HEK293 (cell line): ENCODE measurements around the gene ATXN7L3B.
"Not testable (repeated sequence)": the region's sequence is repeated elsewhere in the genome, so short reads cannot be mapped to it uniquely, and the experiment has no call there.

Source experiments
- CTCF ChIA-PET: fragments of 350-600 bp; formaldehyde crosslinking; extraction: SDS; loops from one replicate; lab custom pipeline; 2021; ENCODE audit warnings: antibody characterized with exemption; lab: Yijun Ruan, JAX
- POLR2A ChIA-PET: fragments of 300-600 bp; formaldehyde crosslinking; extraction: SDS; loops from one replicate; lab custom pipeline; 2020; ENCODE audit warnings: antibody characterized with exemption, inconsistent platforms; lab: Yijun Ruan, JAX
- H3K27ac ChIP-seq: fragments of 200-500 bp; sonication (Bioruptor generic); 2 replicates; pipeline ENCODE4 v1.5.1; 2014; ENCODE audit warnings: low read depth, low read length, control low read depth, inconsistent platforms; ENCODE audit errors: extremely low read depth
- H3K36me3 ChIP-seq, 2 experiments: fragments of 200-500 bp in 1 of 2; sonication (Bioruptor generic) in 1 of 2; 1 replicate in 1 of 2; 2 replicates in 1 of 2; pipeline ENCODE4 v1.5.1; 2014 to 2017; ENCODE audit warnings: inconsistent platforms in 2 of 2, low read length in 2 of 2; ENCODE audit not compliant: control insufficient read depth in 2 of 2, insufficient read depth in 1 of 2
- H3K4me1 ChIP-seq: fragments of 200-500 bp; sonication (Bioruptor generic); 2 replicates; pipeline ENCODE4 v1.5.1; 2014; ENCODE audit warnings: mild to moderate bottlenecking, low read length, inconsistent platforms; ENCODE audit not compliant: control insufficient read depth, insufficient read depth
- H3K4me3 ChIP-seq: 2 replicates; pipeline ENCODE4 v1.5.1; 2011; ENCODE audit warnings: low read depth, mild to moderate bottlenecking, control low read depth, low read length, moderate library complexity
- H3K9me3 ChIP-seq: fragments of 200-500 bp; sonication (Bioruptor generic); 2 replicates; pipeline ENCODE4 v1.5.1; 2014; ENCODE audit warnings: low read depth, low read length, inconsistent platforms; ENCODE audit not compliant: control insufficient read depth, insufficient read depth
- EGR2 ChIP-seq: fragments of 450-650 bp; formaldehyde crosslinking; IDR thresholded peaks from 2 replicates; pipeline ENCODE4 v1.5.1; 2016; ENCODE audit warnings: low read depth, missing biosample characterization, missing genetic modification characterization
- KLF10 ChIP-seq: fragments of 450-650 bp; IDR thresholded peaks from 2 replicates; pipeline ENCODE4 v1.5.1; 2018; ENCODE audit warnings: missing biosample characterization, mild to moderate bottlenecking, missing genetic modification characterization
- KLF17 ChIP-seq: fragments of 450-650 bp; formaldehyde crosslinking; IDR thresholded peaks from 2 replicates; pipeline ENCODE4 v1.5.1; 2016; ENCODE audit warnings: missing biosample characterization, missing genetic modification characterization
- PRDM10 ChIP-seq: fragments of 450-650 bp; formaldehyde crosslinking; IDR thresholded peaks from 2 replicates; pipeline ENCODE4 v1.5.1; 2016; ENCODE audit warnings: missing biosample characterization, missing genetic modification characterization
- REPIN1 ChIP-seq: fragments of 450-650 bp; formaldehyde crosslinking; IDR thresholded peaks from 2 replicates; pipeline ENCODE4 v1.5.1; 2017; ENCODE audit warnings: missing biosample characterization, missing genetic modification characterization, low read depth
- ZBTB11 ChIP-seq: fragments of 450-650 bp; formaldehyde crosslinking; conservative IDR thresholded peaks from 2 replicates; pipeline ENCODE4 v1.5.1; 2016; ENCODE audit warnings: low read depth, missing biosample characterization, missing genetic modification characterization
- ZBTB20 ChIP-seq: fragments of 450-650 bp; formaldehyde crosslinking; IDR thresholded peaks from 2 replicates; pipeline ENCODE4 v1.5.1; 2016; ENCODE audit warnings: missing biosample characterization, missing genetic modification characterization
- ZBTB48 ChIP-seq: fragments of 450-650 bp; formaldehyde crosslinking; IDR thresholded peaks from 2 replicates; pipeline ENCODE4 v1.5.1; 2016; ENCODE audit warnings: missing biosample characterization, missing genetic modification characterization
- ZBTB8A ChIP-seq: fragments of 450-650 bp; formaldehyde crosslinking; IDR thresholded peaks from 2 replicates; pipeline ENCODE4 v1.5.1; 2016; ENCODE audit warnings: missing biosample characterization, missing genetic modification characterization
- ZFHX2 ChIP-seq: fragments of 450-650 bp; formaldehyde crosslinking; conservative IDR thresholded peaks from 2 replicates; pipeline ENCODE4 v1.5.1; 2016; ENCODE audit warnings: missing biosample characterization, missing genetic modification characterization
- ZFP69B ChIP-seq: fragments of 450-650 bp; formaldehyde crosslinking; IDR thresholded peaks from 2 replicates; pipeline ENCODE4 v1.5.1; 2016; ENCODE audit warnings: missing biosample characterization, missing genetic modification characterization
- ZNF2 ChIP-seq: fragments of 450-650 bp; formaldehyde crosslinking; IDR thresholded peaks from 2 replicates; pipeline ENCODE4 v1.5.1; 2016; ENCODE audit warnings: missing biosample characterization, missing genetic modification characterization
- ZNF335 ChIP-seq: fragments of 450-650 bp; formaldehyde crosslinking; conservative IDR thresholded peaks from 2 replicates; pipeline ENCODE4 v1.5.1; 2016; ENCODE audit warnings: missing biosample characterization, missing genetic modification characterization
- ZNF341 ChIP-seq: fragments of 450-650 bp; formaldehyde crosslinking; IDR thresholded peaks from 2 replicates; pipeline ENCODE4; 2016; ENCODE audit warnings: low read depth, missing biosample characterization, missing genetic modification characterization
- ZNF629 ChIP-seq: fragments of 450-650 bp; formaldehyde crosslinking; IDR thresholded peaks from 2 replicates; pipeline ENCODE4 v1.5.1; 2017; ENCODE audit warnings: missing biosample characterization, missing genetic modification characterization
- ZSCAN23 ChIP-seq: fragments of 450-650 bp; formaldehyde crosslinking; IDR thresholded peaks from 2 replicates; pipeline ENCODE4 v1.5.1; 2016; ENCODE audit warnings: missing biosample characterization, missing genetic modification characterization
- ZSCAN30 ChIP-seq: fragments of 450-650 bp; IDR thresholded peaks from 2 replicates; pipeline ENCODE4 v1.5.1; 2018; ENCODE audit warnings: missing biosample characterization, mild to moderate bottlenecking, missing genetic modification characterization, moderate library complexity
- TF ChIP-seq, protein P1 (sequence below): fragments of 450-650 bp; formaldehyde crosslinking; IDR thresholded peaks from 2 replicates; pipeline ENCODE4 v1.5.1; 2017; ENCODE audit warnings: missing biosample characterization, missing genetic modification characterization
- TF ChIP-seq, protein P2 (sequence below): fragments of 450-650 bp; formaldehyde crosslinking; optimal IDR thresholded peaks from 2 replicates; pipeline ENCODE3; 2016; ENCODE audit warnings: missing biosample characterization, mild to moderate bottlenecking, missing genetic modification characterization

Gene ATXN7L3B

GRCh38 chr12:74491374-74491773 lies 46.3 kb upstream of the ATXN7L3B start (continued):
- TF ChIP-seq REPIN1 (tag by site-specific recombination) (no peak), ZSCAN23 (tag by site-specific recombination) (no peak), ZBTB20 (tag by site-specific recombination) (no peak), ZNF629 (no peak), ZNF2 (no peak), KLF10 (tag by site-specific recombination) (no peak), KLF17 (tag by site-specific recombination) (no peak)
- TF ChIP-seq, protein P1, sequence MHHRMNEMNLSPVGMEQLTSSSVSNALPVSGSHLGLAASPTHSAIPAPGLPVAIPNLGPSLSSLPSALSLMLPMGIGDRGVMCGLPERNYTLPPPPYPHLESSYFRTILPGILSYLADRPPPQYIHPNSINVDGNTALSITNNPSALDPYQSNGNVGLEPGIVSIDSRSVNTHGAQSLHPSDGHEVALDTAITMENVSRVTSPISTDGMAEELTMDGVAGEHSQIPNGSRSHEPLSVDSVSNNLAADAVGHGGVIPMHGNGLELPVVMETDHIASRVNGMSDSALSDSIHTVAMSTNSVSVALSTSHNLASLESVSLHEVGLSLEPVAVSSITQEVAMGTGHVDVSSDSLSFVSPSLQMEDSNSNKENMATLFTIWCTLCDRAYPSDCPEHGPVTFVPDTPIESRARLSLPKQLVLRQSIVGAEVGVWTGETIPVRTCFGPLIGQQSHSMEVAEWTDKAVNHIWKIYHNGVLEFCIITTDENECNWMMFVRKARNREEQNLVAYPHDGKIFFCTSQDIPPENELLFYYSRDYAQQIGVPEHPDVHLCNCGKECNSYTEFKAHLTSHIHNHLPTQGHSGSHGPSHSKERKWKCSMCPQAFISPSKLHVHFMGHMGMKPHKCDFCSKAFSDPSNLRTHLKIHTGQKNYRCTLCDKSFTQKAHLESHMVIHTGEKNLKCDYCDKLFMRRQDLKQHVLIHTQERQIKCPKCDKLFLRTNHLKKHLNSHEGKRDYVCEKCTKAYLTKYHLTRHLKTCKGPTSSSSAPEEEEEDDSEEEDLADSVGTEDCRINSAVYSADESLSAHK (tag by site-specific recombination) = no peak

GRCh38 chr12:74499192-74499591 lies 38.4 kb upstream of the ATXN7L3B start:
- POLR2A ChIA-PET = no interaction called here
- TF ChIP-seq ZSCAN30 (tag by site-specific recombination) (no peak), ZNF335 (tag by site-specific recombination) (no peak)

DNA sequence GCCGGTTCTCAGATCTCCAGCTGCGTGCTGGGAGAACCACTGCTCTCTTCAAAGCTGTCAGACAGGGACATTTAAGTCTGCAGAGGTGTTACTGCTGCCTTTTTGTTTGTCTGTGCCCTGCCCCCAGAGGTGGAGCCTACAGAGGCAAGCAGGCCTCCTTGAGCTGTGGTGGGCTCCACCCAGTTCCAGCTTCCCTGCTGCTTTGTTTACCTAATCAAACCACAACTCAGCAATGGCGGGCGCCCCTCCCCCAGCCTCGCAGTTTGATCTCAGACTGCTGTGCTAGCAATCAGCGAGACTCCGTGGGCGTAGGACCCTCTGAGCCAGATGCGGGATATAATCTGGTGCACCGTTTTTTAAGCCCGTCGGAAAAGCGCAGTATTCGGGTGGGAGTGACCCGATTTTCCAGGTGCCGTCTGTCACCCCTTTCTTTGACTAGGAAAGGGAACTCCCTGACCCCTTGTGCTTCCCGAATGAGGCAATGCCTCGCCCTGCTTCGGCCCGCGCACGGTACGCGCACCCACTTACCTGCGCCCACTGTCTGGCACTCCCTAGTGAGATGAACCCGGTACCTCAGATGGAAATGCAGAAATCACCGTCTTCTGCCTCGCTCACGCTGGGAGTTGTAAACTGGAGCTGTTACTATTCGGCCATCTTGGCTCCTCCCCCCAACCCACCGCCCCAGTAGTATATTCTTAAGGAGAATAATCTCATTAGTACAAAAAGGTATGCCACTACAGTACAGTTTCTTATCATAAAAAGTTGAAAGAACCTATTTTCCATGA lies 28.6 kb upstream of the ATXN7L3B start:
- H3K36me3 ChIP-seq, POLR2A ChIA-PET, H3K27ac ChIP-seq, H3K4me3 ChIP-seq, CTCF ChIA-PET, H3K9me3 ChIP-seq, H3K4me1 ChIP-seq: not testable (repeated sequence)
- TF ChIP-seq ZBTB8A (tag by site-specific recombination) (peak; percentile 31; the same call in 1 of the 2 replicates), ZNF341 (tag by site-specific recombination) (peak; percentile 63), ZBTB11 (tag by site-specific recombination) (0 out of 2 replicates have a peak, but pooled peaks have one; percentile 9), ZFP69B (tag by site-specific recombination) (peak; percentile 37; the same call in 1 of the 2 replicates), ZBTB48 (tag by site-specific recombination) (peak; percentile 65; the same call in 1 of the 2 replicates), ZFHX2 (tag by site-specific recombination) (peak; percentile 67), PRDM10 (tag by site-specific recombination) (peak; percentile 62), EGR2 (peak; percentile 54; the same call in 1 of the 2 replicates)
- TF ChIP-seq, protein P2, sequence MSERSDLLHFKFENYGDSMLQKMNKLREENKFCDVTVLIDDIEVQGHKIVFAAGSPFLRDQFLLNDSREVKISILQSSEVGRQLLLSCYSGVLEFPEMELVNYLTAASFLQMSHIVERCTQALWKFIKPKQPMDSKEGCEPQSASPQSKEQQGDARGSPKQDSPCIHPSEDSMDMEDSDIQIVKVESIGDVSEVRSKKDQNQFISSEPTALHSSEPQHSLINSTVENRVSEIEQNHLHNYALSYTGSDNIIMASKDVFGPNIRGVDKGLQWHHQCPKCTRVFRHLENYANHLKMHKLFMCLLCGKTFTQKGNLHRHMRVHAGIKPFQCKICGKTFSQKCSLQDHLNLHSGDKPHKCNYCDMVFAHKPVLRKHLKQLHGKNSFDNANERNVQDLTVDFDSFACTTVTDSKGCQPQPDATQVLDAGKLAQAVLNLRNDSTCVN = peak; percentile 44

More at GRCh38 chr12:74499192-74499591, 38.4 kb upstream of the ATXN7L3B start:
- no peak overlapping the region for H3K27ac ChIP-seq
- H3K9me3 ChIP-seq = no peaks in the 10 kb centered on the region
- H3K4me1 ChIP-seq = no peaks in the 10 kb centered on the region
- no peaks in the 10 kb centered on the region for H3K36me3 ChIP-seq
- CTCF ChIA-PET = no interaction called here
- no peak overlapping the region for H3K4me3 ChIP-seq
